Activated CD8-positive, alpha-beta T cell treated with anti-CD3 and anti-CD28 coated beads for 36 hours (primary cell): ENCODE results near the gene CD81. TPM values are rescaled to one million over a fixed set of nuclear protein-coding genes. Genes with fewer than 3 reads are reported as not detected.

Experiments
- ATAC-seq: fragments of 200-7000 bp; cut with Tn5 transposase; one replicate; pipeline ENCODE4 v1.10.0; 2021; ENCODE audit warnings: mild to moderate bottlenecking, moderate library complexity
- CTCF ChIA-PET: fragments of 350-600 bp; sonication (Branson Sonifier 250); formaldehyde crosslinking; loops from one replicate; lab custom pipeline; 2021; ENCODE audit warnings: antibody characterized with exemption; lab: Charles Lee
- POLR2A ChIA-PET: fragments of 350-600 bp; sonication (Branson Sonifier 250); formaldehyde crosslinking; loops from one replicate; lab custom pipeline; 2021; ENCODE audit warnings: antibody characterized with exemption; lab: Charles Lee
- DNase-seq: peaks from one replicate; pipeline ENCODE4 v3.0.0-alpha.2; 2020
- H3K27ac Mint-ChIP-seq: one replicate; pipeline ENCODE4 v1.8.0; 2021; ENCODE audit warnings: mild to moderate bottlenecking, mixed read lengths
- H3K27me3 Mint-ChIP-seq: one replicate; pipeline ENCODE4 v1.8.0; 2021; ENCODE audit warnings: mixed read lengths
- H3K36me3 Mint-ChIP-seq: one replicate; pipeline ENCODE4 v1.8.0; 2021; ENCODE audit warnings: low read depth, mixed read lengths
- H3K4me1 Mint-ChIP-seq: one replicate; pipeline ENCODE4 v1.8.0; 2021; ENCODE audit warnings: low read depth, mixed read lengths
- H3K4me3 Mint-ChIP-seq: one replicate; pipeline ENCODE4 v1.8.0; 2021; ENCODE audit warnings: mild to moderate bottlenecking, moderate library complexity, mixed read lengths
- H3K9me3 Mint-ChIP-seq: one replicate; pipeline ENCODE4 v1.8.0; 2021; ENCODE audit warnings: mixed read lengths
- intact Hi-C: fragments of 100-400 bp; cut with micrococcal nuclease; formaldehyde crosslinking; loops from one replicate; pipeline ENCODE4 v1.10.0; 2022
- total RNA-seq, 2 experiments: library from RNA; stranded (reverse); gene quantifications; one replicate each; pipeline ENCODE4 v1.2.3, GENCODE V29; 2021
- TF ChIP-seq, protein P1 (sequence below): fragments of 200-600 bp; IDR thresholded peaks from one replicate; pipeline ENCODE4 v1.8.0; 2022; ENCODE audit warnings: antibody characterized with exemption, mild to moderate bottlenecking

Gene CD81
- total RNA-seq, 2 experiments from 2014 or later: 133 to 138 TPM

DNA sequence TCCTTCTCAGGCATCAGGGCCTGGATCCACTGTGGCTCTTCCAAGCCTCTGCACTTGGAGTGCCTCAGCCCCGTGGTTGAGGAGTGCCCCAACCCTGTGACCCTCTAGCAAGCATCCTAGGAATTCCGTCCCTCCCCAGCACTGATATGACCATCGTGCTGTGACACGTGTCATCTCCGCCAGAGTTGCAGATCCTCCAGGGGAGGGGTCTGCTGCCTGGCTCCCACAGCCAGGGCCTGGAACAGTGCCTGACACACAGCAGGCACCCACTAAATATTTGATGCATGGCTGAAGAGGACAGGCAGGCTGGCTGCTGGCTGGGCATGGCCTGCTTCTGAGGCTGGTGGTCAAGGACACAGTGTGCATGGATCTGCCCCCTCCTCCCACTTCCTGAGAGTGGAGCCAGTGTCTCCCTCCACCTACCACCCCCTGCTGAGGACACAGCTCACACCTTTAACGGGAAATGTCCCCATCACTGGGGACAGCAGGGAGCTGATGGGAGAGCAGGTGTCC lies 1.7 kb upstream of the CD81 start:
- no peak overlapping the region for H3K4me3 Mint-ChIP-seq
- POLR2A ChIA-PET: interaction anchor here (3.8 kb wide), 1 partner anchor 12 kb away, joined by 24 read pairs; no protein-coding TSS in a partner anchor

DNA sequence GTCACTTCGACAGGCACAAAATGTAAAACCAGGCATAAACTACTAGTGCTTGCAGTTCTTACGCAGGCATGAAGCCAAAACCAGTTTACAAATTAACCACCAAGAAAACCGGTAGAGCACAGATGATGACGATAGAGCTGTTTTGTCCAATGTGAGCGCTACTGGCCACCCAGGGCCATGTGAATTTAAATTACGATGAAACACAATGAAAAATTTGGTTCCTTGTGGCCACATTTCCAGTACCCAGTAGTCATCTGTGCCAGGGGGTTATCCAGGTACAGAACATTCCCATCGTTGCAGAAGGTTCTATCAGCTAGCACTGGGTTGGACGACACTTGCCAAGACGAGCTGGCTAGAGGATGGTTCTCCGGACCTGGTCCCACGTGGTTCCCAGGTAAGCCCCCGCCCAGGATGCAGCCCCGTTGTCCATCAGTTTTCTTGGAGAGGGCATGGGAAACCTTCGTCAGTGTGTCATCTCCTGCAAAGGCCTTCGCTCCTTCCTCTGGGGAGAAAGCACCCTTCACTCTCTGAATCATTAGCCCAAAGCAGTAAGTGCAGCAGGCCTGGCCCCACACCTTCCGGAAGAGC lies 1.1 kb upstream of the CD81 start:
- Mint-ChIP-seq H3K4me1 (peaks cover 21% of the 10 kb centered on the region), H3K4me3 (peak overlapping the region; percentile 46), H3K27ac (no peak overlapping the region), H3K36me3 (peaks cover 4% of the 10 kb centered on the region), H3K9me3 (no peaks in the 10 kb centered on the region), H3K27me3 (no peaks in the 10 kb centered on the region)
- ChIA-PET CTCF (interaction anchor here (1.1 to 3.2 kb wide), 4 partner anchors 23 to 189 kb away, joined by 3 to 26 read pairs (median 12); partner anchors contain the start of gene TSSC4), POLR2A (interaction anchor here (1.0 to 3.8 kb wide), 4 partner anchors 9 to 73 kb away, joined by 3 to 24 read pairs (median 6); partner anchors contain the start of gene TSSC4)
- TF ChIP-seq, protein P1, sequence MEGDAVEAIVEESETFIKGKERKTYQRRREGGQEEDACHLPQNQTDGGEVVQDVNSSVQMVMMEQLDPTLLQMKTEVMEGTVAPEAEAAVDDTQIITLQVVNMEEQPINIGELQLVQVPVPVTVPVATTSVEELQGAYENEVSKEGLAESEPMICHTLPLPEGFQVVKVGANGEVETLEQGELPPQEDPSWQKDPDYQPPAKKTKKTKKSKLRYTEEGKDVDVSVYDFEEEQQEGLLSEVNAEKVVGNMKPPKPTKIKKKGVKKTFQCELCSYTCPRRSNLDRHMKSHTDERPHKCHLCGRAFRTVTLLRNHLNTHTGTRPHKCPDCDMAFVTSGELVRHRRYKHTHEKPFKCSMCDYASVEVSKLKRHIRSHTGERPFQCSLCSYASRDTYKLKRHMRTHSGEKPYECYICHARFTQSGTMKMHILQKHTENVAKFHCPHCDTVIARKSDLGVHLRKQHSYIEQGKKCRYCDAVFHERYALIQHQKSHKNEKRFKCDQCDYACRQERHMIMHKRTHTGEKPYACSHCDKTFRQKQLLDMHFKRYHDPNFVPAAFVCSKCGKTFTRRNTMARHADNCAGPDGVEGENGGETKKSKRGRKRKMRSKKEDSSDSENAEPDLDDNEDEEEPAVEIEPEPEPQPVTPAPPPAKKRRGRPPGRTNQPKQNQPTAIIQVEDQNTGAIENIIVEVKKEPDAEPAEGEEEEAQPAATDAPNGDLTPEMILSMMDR: no peak
- DNase-seq: no peak
- no peak for ATAC-seq
- intact Hi-C loops: no loop called here

More for the DNA sequence above, 1.7 kb upstream of the CD81 start:
- intact Hi-C loops: no loop called here
- ATAC-seq: no peak
- peaks cover 4% of the 10 kb centered on the region for H3K36me3 Mint-ChIP-seq
- no peaks in the 10 kb centered on the region for H3K27me3 Mint-ChIP-seq
- CTCF ChIA-PET: interaction anchor here (1.1 to 3.0 kb wide), 2 partner anchors 70 to 189 kb away, joined by 3 to 26 read pairs; no protein-coding TSS in a partner anchor
- DNase-seq: no peak
- no peaks in the 10 kb centered on the region for H3K9me3 Mint-ChIP-seq
- peaks cover 16% of the 10 kb centered on the region for H3K4me1 Mint-ChIP-seq
- TF ChIP-seq, protein P1: no peak
- H3K27ac Mint-ChIP-seq: no peak overlapping the region

DNA sequence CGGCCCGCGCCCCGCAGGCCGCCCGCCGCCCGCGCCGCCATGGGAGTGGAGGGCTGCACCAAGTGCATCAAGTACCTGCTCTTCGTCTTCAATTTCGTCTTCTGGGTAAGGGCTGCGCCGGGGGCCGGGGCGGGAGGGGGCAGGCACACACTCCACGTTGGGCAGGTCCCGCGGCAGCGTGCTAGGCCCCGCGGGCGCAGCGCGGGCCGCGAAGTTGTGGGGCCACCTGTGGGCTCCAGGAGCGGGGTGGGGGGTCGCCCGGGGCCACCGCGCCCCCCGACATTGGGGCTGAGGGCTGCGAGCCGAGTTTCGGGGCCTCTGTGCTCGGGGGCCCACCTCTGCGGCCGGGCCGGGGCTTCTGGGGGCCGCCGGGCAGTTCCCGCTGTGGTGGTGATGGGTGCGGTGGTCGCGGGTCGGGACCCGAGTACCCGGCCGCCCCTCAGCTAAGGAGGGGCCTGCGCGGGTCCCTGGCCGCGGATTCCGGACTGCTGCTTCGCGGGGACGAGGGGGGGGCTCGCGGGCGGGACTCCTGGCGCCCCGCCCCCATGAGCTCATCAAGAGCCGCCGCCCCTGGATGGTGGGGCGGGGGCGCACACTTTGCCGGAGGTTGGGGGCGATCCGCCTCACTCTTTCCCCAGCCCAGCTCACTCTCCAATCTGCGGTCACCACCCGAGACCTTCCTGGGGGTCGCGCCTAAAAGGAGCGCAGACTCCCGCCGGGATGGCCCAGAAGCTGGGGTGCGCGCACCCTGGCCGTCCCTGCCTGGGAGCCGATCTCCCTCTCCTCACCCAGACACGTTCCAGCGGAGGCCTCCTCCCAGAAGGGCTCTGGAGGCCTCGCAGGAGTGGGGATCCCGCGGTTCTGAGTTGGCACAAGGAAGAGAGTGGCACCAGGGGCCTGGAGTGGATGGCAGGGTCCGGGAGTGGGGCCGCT lies 667 bp downstream of the CD81 start:
- peak; percentile 46 for ATAC-seq
- H3K36me3 Mint-ChIP-seq: peaks cover 4% of the 10 kb centered on the region
- ChIA-PET POLR2A (interaction anchor here (1.0 to 3.8 kb wide), 6 partner anchors 10 to 73 kb away, joined by 3 to 24 read pairs (median 6); partner anchors contain the start of gene TSSC4), CTCF (interaction anchor here (1.2 to 3.2 kb wide), 5 partner anchors 22 to 180 kb away, joined by 3 to 26 read pairs (median 12); partner anchors contain the start of gene TSSC4)
- peak overlapping the region; percentile 84 for H3K27ac Mint-ChIP-seq
- TF ChIP-seq, protein P1: no peak
- no peaks in the 10 kb centered on the region for H3K27me3 Mint-ChIP-seq
- H3K4me3 Mint-ChIP-seq: peak overlapping the region; percentile 88
- peak; percentile 73 for DNase-seq
- intact Hi-C loops: no loop called here
- H3K4me1 Mint-ChIP-seq: peaks cover 30% of the 10 kb centered on the region
- no peaks in the 10 kb centered on the region for H3K9me3 Mint-ChIP-seq

DNA sequence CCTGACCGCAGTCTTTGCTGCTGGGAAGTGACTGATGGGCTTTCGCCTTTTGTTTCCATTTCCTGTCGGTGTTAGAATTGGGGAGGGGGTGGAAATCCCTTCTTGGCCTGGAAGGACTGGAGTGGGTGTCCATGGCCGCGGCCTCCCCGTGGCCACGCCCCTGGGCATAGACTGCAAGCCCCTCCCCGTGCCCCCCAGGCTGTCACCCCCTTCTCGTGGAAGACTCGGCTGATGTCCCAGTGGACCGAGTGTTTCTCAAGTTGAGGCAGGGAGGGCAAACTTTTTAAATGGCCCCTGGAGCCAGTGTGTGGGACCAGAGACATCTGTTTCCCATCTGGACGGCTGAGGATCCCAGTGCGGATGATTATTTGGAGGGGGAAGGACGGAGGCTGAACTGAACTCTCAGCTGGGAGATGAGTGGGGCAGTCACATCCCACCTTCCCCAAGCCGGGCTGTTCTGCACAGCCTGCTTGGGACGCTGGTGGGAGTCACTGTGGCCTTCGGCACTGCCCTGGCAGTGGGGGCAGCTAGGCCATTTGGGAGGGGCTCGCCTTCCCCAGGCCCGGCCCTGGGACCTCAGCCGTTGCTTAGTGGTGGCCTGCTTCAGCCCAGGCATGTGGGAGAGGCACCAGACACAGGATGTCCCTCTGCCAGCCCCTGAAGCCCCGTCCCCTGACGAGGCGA lies 1.6 kb downstream of the CD81 start:
- peak overlapping the region; percentile 84 for H3K27ac Mint-ChIP-seq
- intact Hi-C loops: no loop called here
- peaks cover 35% of the 10 kb centered on the region for H3K4me1 Mint-ChIP-seq
- CTCF ChIA-PET: interaction anchor here (3.0 to 3.2 kb wide), 2 partner anchors 42 to 73 kb away, joined by 12 to 26 read pairs; no protein-coding TSS in a partner anchor
- POLR2A ChIA-PET: interaction anchor here (1.0 to 3.8 kb wide), 5 partner anchors 9 to 74 kb away, joined by 3 to 24 read pairs (median 7); partner anchors contain the start of gene TSSC4
- DNase-seq (no peak), ATAC-seq (no peak)
- H3K27me3 Mint-ChIP-seq: no peaks in the 10 kb centered on the region
- H3K9me3 Mint-ChIP-seq: no peaks in the 10 kb centered on the region
- TF ChIP-seq, protein P1: no peak
- peak overlapping the region; percentile 88 for H3K4me3 Mint-ChIP-seq
- H3K36me3 Mint-ChIP-seq: peaks cover 4% of the 10 kb centered on the region
